Gastroesophageal sphincter (tissue), 3 donors: ENCODE data around the gene VEZF1.

ENCODE experiments used
- CTCF ChIP-seq, 4 experiments: fragments of 200-600 bp in 2 of 4; fragments of 450-650 bp in 2 of 4; sonication (generic) in 1 of 4; IDR thresholded peaks; one replicate each; pipeline ENCODE4 v1.5.1; 2017 to 2019; ENCODE audit warnings: antibody characterized with exemption in 4 of 4, mild to moderate bottlenecking in 2 of 4, moderate library complexity in 2 of 4
- POLR2A ChIP-seq, 2 donors: fragments of 450-650 bp; IDR thresholded peaks; one replicate each; pipeline ENCODE4 v1.6.1; 2017; ENCODE audit warnings: antibody characterized with exemption in 2 of 2, mild to moderate bottlenecking in 2 of 2, moderate library complexity in 1 of 2

- TF ChIP-seq CTCF (IDR thresholded peaks at IDR 0.05) = no peak
- no peak for TF ChIP-seq POLR2A (IDR thresholded peaks at IDR 0.05)
These were observed 60.9 kb downstream of the VEZF1 start for GRCh38 chr17:57927048-57927723.
